Neuron (in vitro differentiated cells): ENCODE results near the gene YPEL3.

Experiments
- H2AFZ ChIP-seq: one replicate; pipeline ENCODE4 v1.6.1; 2013; ENCODE audit warnings: low read depth, mild to moderate bottlenecking, inconsistent platforms, low read length, moderate library complexity
- H3K27me3 ChIP-seq: one replicate; pipeline ENCODE4 v1.6.1; 2013; ENCODE audit warnings: low read length; ENCODE audit not compliant: insufficient read depth
- H3K36me3 ChIP-seq: one replicate; pipeline ENCODE4 v1.6.1; 2013; ENCODE audit warnings: low read length; ENCODE audit not compliant: insufficient read depth
- H3K4me1 ChIP-seq: one replicate; pipeline ENCODE4 v1.6.1; 2013; ENCODE audit warnings: low read length; ENCODE audit not compliant: insufficient read depth
- H3K4me3 ChIP-seq: 2 replicates; pipeline ENCODE4 v1.5.1; 2013; ENCODE audit warnings: mild to moderate bottlenecking, low read length, moderate library complexity
- H3K9me3 ChIP-seq: one replicate; pipeline ENCODE4 v1.6.1; 2013; ENCODE audit warnings: low read length

Gene YPEL3

DNA sequence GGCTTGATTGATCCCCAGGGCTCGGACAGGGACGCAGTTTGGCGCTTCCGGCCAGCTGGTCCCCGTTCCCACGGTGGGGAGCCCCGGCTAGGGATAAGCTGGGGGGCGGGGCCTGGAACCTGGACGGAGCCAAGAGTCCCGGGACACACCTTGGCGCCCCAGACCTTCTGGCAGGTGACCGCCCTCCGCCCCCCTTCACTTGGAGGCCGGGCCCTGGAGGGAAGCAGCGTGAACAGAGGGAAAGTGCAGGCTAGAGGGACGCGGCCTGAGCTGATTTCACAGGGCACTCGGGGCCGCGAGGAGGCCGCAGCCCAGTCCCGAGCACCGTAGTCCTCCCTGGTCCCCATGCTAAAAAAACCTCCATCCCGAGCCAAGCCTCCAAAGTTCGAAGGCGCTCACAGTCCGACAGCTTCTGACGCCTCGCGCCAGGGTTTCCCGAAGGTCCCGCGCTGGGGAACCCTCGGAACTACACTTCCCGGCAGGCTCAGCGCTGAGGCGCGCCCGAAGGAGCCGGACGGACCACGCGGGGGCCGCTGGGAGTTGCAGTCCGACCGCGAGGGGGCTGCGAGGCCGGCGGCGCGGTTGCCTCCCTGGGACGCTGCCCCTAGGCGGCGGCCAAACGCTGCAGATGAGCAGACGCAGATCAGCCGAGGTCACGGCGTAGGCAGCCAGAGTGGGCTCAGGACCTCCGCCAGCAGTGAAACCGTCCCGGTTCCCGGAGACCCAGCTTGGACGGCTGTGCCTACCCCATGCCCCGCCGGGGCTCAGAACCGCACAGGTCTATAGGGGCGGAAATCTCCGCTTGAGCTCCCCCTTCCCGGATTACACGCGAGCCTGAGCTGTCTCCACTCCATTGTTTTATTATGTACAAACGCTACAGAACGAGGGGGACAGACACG is 4.3 kb downstream of the YPEL3 start, which contains the start of gene TBX6:
Gene TBX6 (minus strand): TSS at position 451 of the 899 bp plus-strand sequence. CDS start 731 bp downstream, outside the sequence.
- peaks cover 2% of the 10 kb centered on the region for H3K36me3 ChIP-seq
- peak within 1 kb of the TSS; percentile 87 for H2AFZ ChIP-seq
- peaks cover 17% of the 10 kb centered on the region for H3K4me1 ChIP-seq
- H3K27me3 ChIP-seq: no peaks in the 10 kb centered on the region
- H3K4me3 ChIP-seq: peak within 1 kb of the TSS; percentile 49
- peaks cover 2% of the 10 kb centered on the region for H3K9me3 ChIP-seq

GRCh38 chr16:30090610-30091331 is 5.2 kb downstream of the YPEL3 start:
- Histone ChIP-seq H3K9me3 (no peaks in the 10 kb centered on the region), H3K4me3 (no peak overlapping the region), H3K4me1 (peaks cover 17% of the 10 kb centered on the region), H3K36me3 (peaks cover 7% of the 10 kb centered on the region), H3K27me3 (no peaks in the 10 kb centered on the region), H2AFZ (peak overlapping the region; percentile 40)

- Histone ChIP-seq H2AFZ (no peak overlapping the region), H3K27me3 (no peaks in the 10 kb centered on the region), H3K4me1 (peaks cover 9% of the 10 kb centered on the region), H3K9me3 (no peaks in the 10 kb centered on the region), H3K4me3 (no peak overlapping the region), H3K36me3 (peaks cover 23% of the 10 kb centered on the region)
Observed at GRCh38 chr16:30088832-30089624, 7.0 kb downstream of the YPEL3 start.

- Histone ChIP-seq H2AFZ (no peak overlapping the region), H3K36me3 (peaks cover 30% of the 10 kb centered on the region)
Observed at GRCh38 chr16:30088237-30088831, 7.7 kb downstream of the YPEL3 start.

GRCh38 chr16:30087181-30087898 is 8.7 kb downstream of the YPEL3 start:
- H3K36me3 ChIP-seq: peaks cover 40% of the 10 kb centered on the region
- no peak overlapping the region for H3K4me3 ChIP-seq
- H3K4me1 ChIP-seq: peaks cover 4% of the 10 kb centered on the region
- no peak overlapping the region for H2AFZ ChIP-seq
- H3K27me3 ChIP-seq: no peaks in the 10 kb centered on the region
- H3K9me3 ChIP-seq: no peaks in the 10 kb centered on the region

More at GRCh38 chr16:30088237-30088831, 7.7 kb downstream of the YPEL3 start:
- no peak overlapping the region for H3K4me3 ChIP-seq
- no peaks in the 10 kb centered on the region for H3K27me3 ChIP-seq
- no peaks in the 10 kb centered on the region for H3K9me3 ChIP-seq
- peaks cover 9% of the 10 kb centered on the region for H3K4me1 ChIP-seq

- H3K36me3 ChIP-seq: peaks cover 45% of the 10 kb centered on the region
- H3K9me3 ChIP-seq: no peaks in the 10 kb centered on the region
Observed at GRCh38 chr16:30086291-30087140, 9.5 kb downstream of the YPEL3 start.

GRCh38 chr16:30085820-30086219 is 10.2 kb downstream of the YPEL3 start:
- Histone ChIP-seq H3K4me1 (no peaks in the 10 kb centered on the region), H3K36me3 (peaks cover 51% of the 10 kb centered on the region), H3K4me3 (no peak overlapping the region), H2AFZ (no peak overlapping the region), H3K9me3 (no peaks in the 10 kb centered on the region), H3K27me3 (no peaks in the 10 kb centered on the region)

More at GRCh38 chr16:30086291-30087140, 9.5 kb downstream of the YPEL3 start:
- H3K4me1 ChIP-seq: no peaks in the 10 kb centered on the region
- no peaks in the 10 kb centered on the region for H3K27me3 ChIP-seq
- no peak overlapping the region for H2AFZ ChIP-seq
- H3K4me3 ChIP-seq: no peak overlapping the region

DNA sequence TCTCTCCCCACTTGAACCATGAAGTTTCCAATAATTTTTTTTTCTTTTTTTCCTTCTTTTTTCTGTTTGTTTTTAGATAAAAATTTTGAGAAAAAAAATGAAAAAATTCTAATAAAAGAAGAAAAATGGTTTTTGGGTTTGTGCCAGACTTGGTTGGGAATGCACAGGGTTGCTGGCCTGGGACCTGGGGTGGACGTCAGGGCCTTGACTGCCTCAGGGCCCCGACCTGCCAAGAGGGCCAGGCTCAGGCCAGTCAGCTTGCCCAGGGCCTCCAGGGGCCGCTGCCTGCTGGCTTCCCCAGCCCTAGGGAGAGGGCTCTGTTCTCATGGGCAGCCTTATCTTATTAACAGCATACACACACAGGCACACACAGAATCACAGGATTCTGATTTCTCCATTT is 10.8 kb downstream of the YPEL3 start:
- H3K36me3 ChIP-seq: peaks cover 52% of the 10 kb centered on the region
- no peak overlapping the region for H3K4me3 ChIP-seq
- no peak overlapping the region for H2AFZ ChIP-seq
- H3K9me3 ChIP-seq: no peaks in the 10 kb centered on the region
- H3K4me1 ChIP-seq: no peaks in the 10 kb centered on the region
- no peaks in the 10 kb centered on the region for H3K27me3 ChIP-seq

- peaks cover 55% of the 10 kb centered on the region for H3K36me3 ChIP-seq
- H3K9me3 ChIP-seq: no peaks in the 10 kb centered on the region
- no peaks in the 10 kb centered on the region for H3K4me1 ChIP-seq
Observed at GRCh38 chr16:30084816-30085159, 11.2 kb downstream of the YPEL3 start.

DNA sequence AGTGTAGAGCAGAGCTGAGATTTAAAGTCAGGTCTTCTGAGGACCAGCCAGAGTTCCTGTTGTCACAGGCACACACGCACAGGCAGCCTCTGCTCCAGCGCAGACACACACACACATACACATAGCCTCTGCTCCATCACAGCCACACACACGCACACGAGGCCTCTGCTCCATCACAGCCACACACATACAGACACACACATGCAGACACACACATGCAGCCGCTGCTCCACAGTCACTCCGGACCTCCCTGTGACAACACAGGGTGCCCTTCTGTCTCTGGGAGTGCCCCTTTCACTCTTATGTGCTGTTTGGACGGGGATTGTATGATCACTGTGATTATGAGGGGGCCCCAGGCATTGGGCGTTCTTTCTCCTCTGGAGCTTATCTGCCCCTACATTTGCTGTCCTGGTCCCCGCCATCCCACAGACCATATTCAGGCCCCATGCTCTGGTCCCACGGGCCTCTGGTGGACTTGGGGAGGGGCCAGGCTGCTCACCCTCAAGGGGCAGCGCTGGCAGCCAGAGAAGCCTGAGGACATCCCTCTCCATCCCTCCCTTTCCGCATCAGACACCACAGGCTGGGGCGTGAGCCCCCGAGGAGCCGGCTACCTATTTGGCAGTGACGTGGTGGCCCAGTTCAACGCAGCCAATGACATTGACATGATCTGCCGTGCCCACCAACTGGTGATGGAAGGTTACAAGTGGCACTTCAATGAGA is 11.8 kb downstream of the YPEL3 start:
- H2AFZ ChIP-seq: no peak overlapping the region
- H3K4me1 ChIP-seq: no peaks in the 10 kb centered on the region
- no peaks in the 10 kb centered on the region for H3K27me3 ChIP-seq
- no peak overlapping the region for H3K4me3 ChIP-seq
- H3K36me3 ChIP-seq: peaks cover 60% of the 10 kb centered on the region
- H3K9me3 ChIP-seq: no peaks in the 10 kb centered on the region

More at GRCh38 chr16:30084816-30085159, 11.2 kb downstream of the YPEL3 start:
- H3K4me3 ChIP-seq: no peak overlapping the region
- no peak overlapping the region for H2AFZ ChIP-seq
- no peaks in the 10 kb centered on the region for H3K27me3 ChIP-seq
